Activated CD8-positive, alpha-beta memory T cell treated with anti-CD3 and anti-CD28 coated beads for 48 hours (primary cell): ENCODE results near the gene DCHS2.

Source experiments
- DNase-seq, 3 experiments: peaks; one replicate each; pipeline ENCODE4 v3.0.0-alpha.2; 2020; ENCODE audit warnings: low read depth in 2 of 3, low spot score in 2 of 3

Gene DCHS2

GRCh38 chr4:154328030-154328429, 163.6 kb downstream of the DCHS2 start:
- no peak for DNase-seq

GRCh38 chr4:154320521-154320920, 171.1 kb downstream of the DCHS2 start:
- no peak for DNase-seq

- no peak for DNase-seq
Measured at GRCh38 chr4:154319736-154320135, 171.9 kb downstream of the DCHS2 start.

- no peak for DNase-seq
Measured at GRCh38 chr4:154317201-154317999, 174.2 kb downstream of the DCHS2 start.

GRCh38 chr4:154315741-154316140, 175.9 kb downstream of the DCHS2 start:
- DNase-seq: no peak

GRCh38 chr4:154314248-154314647, 177.4 kb downstream of the DCHS2 start:
- DNase-seq: no peak

GRCh38 chr4:154313004-154313585, 178.5 kb downstream of the DCHS2 start:
- no peak for DNase-seq

GRCh38 chr4:154312246-154312645, 179.4 kb downstream of the DCHS2 start:
- DNase-seq: no peak

GRCh38 chr4:154310578-154310977, 181.0 kb downstream of the DCHS2 start:
- no peak for DNase-seq

- no peak for DNase-seq
Measured at GRCh38 chr4:154308207-154308606, 183.4 kb downstream of the DCHS2 start.

- DNase-seq: no peak
Measured at GRCh38 chr4:154307451-154307850, 184.1 kb downstream of the DCHS2 start.

GRCh38 chr4:154305616-154306015, 186.0 kb downstream of the DCHS2 start:
- DNase-seq: no peak

GRCh38 chr4:154304679-154305078, 186.9 kb downstream of the DCHS2 start:
- DNase-seq: no peak

- no peak for DNase-seq
Measured at GRCh38 chr4:154294652-154295350, 196.8 kb downstream of the DCHS2 start.

- DNase-seq: no peak
Measured at GRCh38 chr4:154293427-154293826, 198.2 kb downstream of the DCHS2 start.

GRCh38 chr4:154292589-154292988, 199.0 kb downstream of the DCHS2 start:
- DNase-seq: no peak

- no peak for DNase-seq
Measured at GRCh38 chr4:154277172-154277571, 214.4 kb downstream of the DCHS2 start.

GRCh38 chr4:154276496-154276895, 215.1 kb downstream of the DCHS2 start:
- no peak for DNase-seq

- DNase-seq: no peak
Measured at GRCh38 chr4:154254999-154255398, 236.6 kb downstream of the DCHS2 start.

- no peak for DNase-seq
Measured at GRCh38 chr4:154234576-154234975, 257.0 kb downstream of the DCHS2 start.

GRCh38 chr4:154231806-154232478, 259.7 kb downstream of the DCHS2 start:
- DNase-seq: no peak

GRCh38 chr4:154230723-154231122, 260.9 kb downstream of the DCHS2 start:
- no peak for DNase-seq
